T-helper 1 cell treated with Interleukin-12 subunit alpha and Interleukin-12 subunit beta and Interleukin-4 antibody, amounts not matched to agents 30 μg/mL and 1 μg/mL, for 36 hours (primary cell): ENCODE data around the gene TMPRSS11B.

Experiments used
- H3K27ac Mint-ChIP-seq: one replicate; pipeline ENCODE4 v1.8.0; 2021; ENCODE audit warnings: mild to moderate bottlenecking, mixed read lengths
- H3K27me3 Mint-ChIP-seq: one replicate; pipeline ENCODE4 v1.8.0; 2021; ENCODE audit warnings: low read depth, mixed read lengths
- H3K36me3 Mint-ChIP-seq: one replicate; pipeline ENCODE4 v1.8.0; 2021; ENCODE audit warnings: low read depth, mixed read lengths
- H3K4me1 Mint-ChIP-seq: one replicate; pipeline ENCODE4 v1.8.0; 2021; ENCODE audit warnings: low read depth, mixed read lengths
- H3K4me3 Mint-ChIP-seq: one replicate; pipeline ENCODE4 v1.8.0; 2021; ENCODE audit warnings: mild to moderate bottlenecking, moderate library complexity, mixed read lengths
- H3K9me3 Mint-ChIP-seq: one replicate; pipeline ENCODE4 v1.8.0; 2021; ENCODE audit warnings: mixed read lengths

The TMPRSS11B gene

DNA sequence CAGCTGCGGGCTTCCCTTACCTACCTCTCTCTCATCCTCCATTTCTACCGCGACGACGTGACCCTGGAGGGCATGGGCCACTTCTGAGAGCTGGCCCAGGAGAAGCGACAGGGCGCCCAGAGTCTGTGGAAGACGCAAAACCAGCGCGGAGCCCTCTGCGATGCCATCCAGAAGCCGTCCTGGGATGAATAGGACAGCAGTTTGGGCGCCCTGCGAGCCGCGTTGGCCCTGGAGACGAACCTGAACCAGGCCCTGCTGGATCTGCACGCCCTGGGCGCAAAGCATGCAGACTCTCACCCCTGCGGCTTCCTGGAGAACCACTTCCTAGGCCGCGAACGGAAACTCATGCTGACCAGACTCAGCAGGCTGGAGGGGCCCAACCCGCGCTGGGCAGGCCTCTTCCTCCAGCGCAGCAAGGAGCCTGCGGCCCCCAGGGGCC lies 63.1 kb downstream of the TMPRSS11B start:
- Mint-ChIP-seq H3K27ac (no peak overlapping the region), H3K9me3 (no peaks in the 10 kb centered on the region), H3K4me1 (no peaks in the 10 kb centered on the region), H3K27me3 (no peaks in the 10 kb centered on the region), H3K36me3 (no peaks in the 10 kb centered on the region), H3K4me3 (no peak overlapping the region)

DNA sequence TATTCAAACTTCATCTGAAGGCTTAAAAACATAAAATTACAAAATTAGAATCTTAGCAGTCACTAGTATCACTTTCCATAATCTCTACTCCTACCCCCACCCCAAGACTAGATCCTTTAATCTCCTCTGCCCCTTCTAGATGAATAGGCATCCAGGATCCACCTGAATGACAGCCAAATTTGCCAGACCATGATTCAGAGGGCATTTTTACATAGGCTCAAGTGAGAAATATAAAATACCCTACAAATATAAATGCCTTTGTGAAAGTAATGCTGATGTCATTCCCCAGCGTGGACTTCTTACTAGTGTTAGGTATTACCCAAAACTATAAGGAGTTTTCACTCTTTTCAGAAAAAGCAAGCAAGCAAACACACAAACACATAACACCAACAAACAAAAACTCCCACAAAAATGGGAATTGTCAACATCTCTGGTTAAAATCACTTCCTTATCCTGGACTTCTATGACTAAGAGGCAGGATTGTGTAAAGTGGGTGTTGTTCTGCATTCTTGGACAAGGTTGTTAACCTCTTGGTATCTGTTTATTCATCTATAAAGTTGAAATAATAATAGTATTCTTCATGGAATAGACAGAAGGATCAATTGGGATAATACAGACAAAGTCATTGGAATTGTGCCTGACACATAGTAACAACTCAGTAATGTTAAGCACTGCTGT lies 64.5 kb downstream of the TMPRSS11B start:
- Mint-ChIP-seq H3K9me3 (no peaks in the 10 kb centered on the region), H3K4me1 (no peaks in the 10 kb centered on the region), H3K4me3 (no peak overlapping the region), H3K27me3 (no peaks in the 10 kb centered on the region), H3K36me3 (no peaks in the 10 kb centered on the region), H3K27ac (no peak overlapping the region)

- Mint-ChIP-seq H3K4me3 (no peak overlapping the region), H3K4me1 (no peaks in the 10 kb centered on the region), H3K36me3 (no peaks in the 10 kb centered on the region), H3K27ac (no peak overlapping the region), H3K27me3 (peaks cover 3% of the 10 kb centered on the region), H3K9me3 (no peaks in the 10 kb centered on the region)
These were observed 68.6 kb downstream of the TMPRSS11B start for GRCh38 chr4:68176904-68177303.
